Hepatic stellate cell (primary cell): ENCODE measurements around the gene SIRPA.
A peak's percentile ranks its signal among the peaks of the same experiment; 100 is the strongest.

Experiments used
- DNase-seq: peaks from one replicate; pipeline ENCODE4 v3.0.0; 2011; ENCODE audit warnings: low spot score

The SIRPA gene

GRCh38 chr20:1894951-1895673, at the start of gene SIRPA:
SIRPA (plus strand) TSS chr20:1895407; CDS start chr20:1895448, 41 bp downstream.
- peak; percentile 96 for DNase-seq

- DNase-seq, result no peak
Observed at GRCh38 chr20:1845701-1846100, 49.5 kb upstream of the SIRPA start.

- DNase-seq, result no peak
Observed at GRCh38 chr20:1846341-1846740, 48.9 kb upstream of the SIRPA start.

GRCh38 chr20:1846876-1847275, 48.3 kb upstream of the SIRPA start:
- no peak for DNase-seq

GRCh38 chr20:1847780-1848179, 47.4 kb upstream of the SIRPA start:
- DNase-seq, result no peak

GRCh38 chr20:1848373-1848772, 46.8 kb upstream of the SIRPA start:
- DNase-seq, result no peak

- no peak for DNase-seq
Observed at GRCh38 chr20:1851396-1851795, 43.8 kb upstream of the SIRPA start.

- no peak for DNase-seq
Observed at GRCh38 chr20:1853473-1853872, 41.7 kb upstream of the SIRPA start.

- no peak for DNase-seq
Observed at GRCh38 chr20:1854246-1854645, 41.0 kb upstream of the SIRPA start.

- no peak for DNase-seq
Observed at GRCh38 chr20:1855109-1855508, 40.1 kb upstream of the SIRPA start.

GRCh38 chr20:1855690-1856089, 39.5 kb upstream of the SIRPA start:
- DNase-seq, result no peak

GRCh38 chr20:1856424-1856823, 38.8 kb upstream of the SIRPA start:
- peak; percentile 56 for DNase-seq

GRCh38 chr20:1857466-1857865, 37.7 kb upstream of the SIRPA start:
- no peak for DNase-seq

GRCh38 chr20:1858871-1859270, 36.3 kb upstream of the SIRPA start:
- no peak for DNase-seq

GRCh38 chr20:1860446-1860845, 34.8 kb upstream of the SIRPA start:
- peak; percentile 76 for DNase-seq

- DNase-seq, result peak; percentile 82
Observed at GRCh38 chr20:1861347-1861976, 33.7 kb upstream of the SIRPA start.

- no peak for DNase-seq
Observed at GRCh38 chr20:1861996-1862662, 33.1 kb upstream of the SIRPA start.

GRCh38 chr20:1862663-1863053, 32.5 kb upstream of the SIRPA start:
- DNase-seq, result no peak

GRCh38 chr20:1863296-1863695, 31.9 kb upstream of the SIRPA start:
- DNase-seq, result no peak

GRCh38 chr20:1866834-1867233, 28.4 kb upstream of the SIRPA start:
- DNase-seq, result no peak

GRCh38 chr20:1867495-1868260, 27.5 kb upstream of the SIRPA start:
- DNase-seq, result no peak

- DNase-seq, result no peak
Observed at GRCh38 chr20:1868856-1869255, 26.4 kb upstream of the SIRPA start.

- DNase-seq, result no peak
Observed at GRCh38 chr20:1870323-1870722, 24.9 kb upstream of the SIRPA start.
